Spleen (tissue), 11 donors: Measurements from ENCODE around the gene GAB1. TPM values are rescaled to one million over a fixed set of nuclear protein-coding genes. Genes with fewer than 3 reads are reported as not detected.

Experiments used
- DNase-seq: peaks from one replicate; pipeline ENCODE4 v3.0.0-alpha.2; 2020
- H3K27ac ChIP-seq, 8 donors: fragments of 200-600 bp; sonication (generic) in 7 of 8; 1 replicate in 4 of 8; 2 replicates in 4 of 8; pipeline versions ENCODE4 v1.5.0 to v1.8.0; 2016 to 2021; ENCODE audit warnings: inconsistent platforms in 4 of 8, mild to moderate bottlenecking in 4 of 8, moderate library complexity in 1 of 8
- H3K27me3 ChIP-seq, 7 donors: fragments of 200-600 bp; sonication (generic) in 6 of 7; replicated peaks in 1 of 7; 1 replicate in 4 of 7; 2 replicates in 3 of 7; pipeline versions ENCODE4 v1.5.0 to v1.8.0; 2016 to 2021; ENCODE audit warnings: inconsistent platforms in 3 of 7, mild to moderate bottlenecking in 1 of 7
- H3K36me3 ChIP-seq, 6 donors: fragments of 200-600 bp; sonication (generic) in 5 of 6; 1 replicate in 4 of 6; 2 replicates in 2 of 6; pipeline versions ENCODE4 v1.5.0 to v1.8.0; 2016 to 2021; ENCODE audit warnings: inconsistent platforms in 2 of 6
- H3K4me1 ChIP-seq, 6 donors: fragments of 200-600 bp; sonication (generic) in 5 of 6; 1 replicate in 3 of 6; 2 replicates in 3 of 6; pipeline versions ENCODE4 v1.5.0 to v1.8.0; 2016 to 2021; ENCODE audit warnings: inconsistent platforms in 3 of 6
- H3K4me3 ChIP-seq, 8 donors: fragments of 200-600 bp; sonication (generic) in 7 of 8; 1 replicate in 4 of 8; 2 replicates in 4 of 8; pipeline versions ENCODE4 v1.5.0 to v1.8.0; 2016 to 2021; ENCODE audit warnings: inconsistent platforms in 4 of 8, mild to moderate bottlenecking in 4 of 8, moderate library complexity in 2 of 8
- H3K9me3 ChIP-seq, 8 donors: fragments of 200-600 bp; sonication (generic) in 7 of 8; 1 replicate in 4 of 8; 2 replicates in 4 of 8; pipeline versions ENCODE4 v1.5.0 to v1.8.0; 2016 to 2021; ENCODE audit warnings: inconsistent platforms in 4 of 8
- CTCF ChIP-seq, 11 experiments: fragments of 200-600 bp in 7 of 11; fragments of 450-650 bp in 4 of 11; sonication (generic) in 4 of 11; IDR thresholded peaks in 8 of 11; conservative IDR thresholded peaks in 3 of 11; 1 replicate in 7 of 11; 2 replicates in 4 of 11; pipeline versions ENCODE4 v1.4.0 to v1.8.0; 2016 to 2021; ENCODE audit warnings: antibody characterized with exemption in 11 of 11, inconsistent platforms in 4 of 11, mild to moderate bottlenecking in 1 of 11
- POLR2A ChIP-seq, 3 donors: fragments of 450-650 bp; IDR thresholded peaks; one replicate each; pipeline ENCODE4 v1.5.1; 2017; ENCODE audit warnings: antibody characterized with exemption in 3 of 3, mild to moderate bottlenecking in 1 of 3
- POLR2AphosphoS5 ChIP-seq, 3 donors: sonication (generic); formaldehyde crosslinking; IDR thresholded peaks; one replicate each; pipeline ENCODE4 v1.5.1; 2017; ENCODE audit warnings: antibody characterized with exemption in 3 of 3
- WGBS, 5 donors: extraction: QIAGEN DNeasy Blood & Tissue Kit in 3 of 5; methylation state at CpG; one replicate each; pipeline versions ENCODE4 v1.1.5 to v1.1.7; 2013 to 2018; 5-methylcytosine and 5-hydroxymethylcytosine counted together
- intact Hi-C: fragments of 100-400 bp; cut with DNase I; formaldehyde crosslinking; loops from one replicate; pipeline ENCODE4 v1.15.0; 2023; ENCODE audit warnings: low total_unique reads
- polyA plus RNA-seq, 3 donors: library from polyadenylated mRNA; stranded (reverse); fragments of 200-250 nt; gene quantifications; one replicate each; pipeline ENCODE4 v1.2.1, GENCODE V29; 2013
- total RNA-seq, 7 donors: library from RNA; depleted of rRNA in 3 of 7; stranded (reverse); fragments of >200 nt in 3 of 7; fragmentation: NEBNext Ultra II Directional in 4 of 7; extraction: Animal tissue kit (Norgen Biotek cat#: 25700) in 4 of 7; gene quantifications; one replicate each; pipeline versions ENCODE4 v1.1.0 to v1.2.1, GENCODE V29; 2016 to 2021
- donor health status: healthy with polysubstance abuse.
- donor health status: DM: no; HTN: no; CAD: no; lungs with moderate emphysema.
- donor health status: DM: no; HTN: no; CAD: no.
- donor health status: Bipolar disorder and iron deficiency.
- donor health status: healthy.
- donor health status: DM: no; HTN: no; CAD: no.
- donor health status: DM: yes; HTN: yes; CAD: no.

GAB1 gene
- total and polyA plus RNA-seq, 10 donors: 1.6 to 53.6 (median 23.8) TPM

DNA sequence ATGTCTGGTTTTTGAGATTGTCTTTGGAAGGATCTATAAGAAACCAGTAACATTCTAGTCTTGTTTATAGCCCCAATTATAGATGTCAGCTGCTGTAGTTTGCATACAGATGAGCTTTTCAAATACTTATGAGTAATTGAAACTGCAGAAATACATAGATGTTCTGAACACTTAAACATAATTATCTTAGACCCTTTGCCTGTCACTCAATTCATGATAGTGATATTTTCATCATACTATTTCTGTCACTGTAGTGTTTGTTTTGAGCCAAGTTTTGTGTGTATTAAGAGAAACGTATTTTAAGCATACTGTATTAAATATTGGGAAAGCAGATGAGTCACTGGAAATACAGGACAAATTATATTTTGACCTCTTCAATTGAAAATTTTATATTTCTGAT is 107.1 kb downstream of the GAB1 start:
- peaks cover 0 to 19% (median 2%) of the 10 kb centered on the region in 6 donors for H3K36me3 ChIP-seq
- TF ChIP-seq CTCF (IDR thresholded peaks at IDR 0.05 in 8 of 11, conservative IDR thresholded peaks at IDR 0.05 in 3 of 11) (no peak), POLR2A (IDR thresholded peaks at IDR 0.05) (no peak), POLR2AphosphoS5 (IDR thresholded peaks at IDR 0.05) (no peak)
- H3K9me3 ChIP-seq: no peaks in the 10 kb centered on the region
- no peaks in the 10 kb centered on the region for H3K27me3 ChIP-seq
- H3K4me3 ChIP-seq: no peak overlapping the region
- no peak overlapping the region for H3K27ac ChIP-seq
- no peak for DNase-seq
- intact Hi-C loops: no loop called here
- WGBS, 5 donors: 47 to 73% (median 66%) methylated on average over 1 of the region's 1 CpG
- no peaks in the 10 kb centered on the region for H3K4me1 ChIP-seq

DNA sequence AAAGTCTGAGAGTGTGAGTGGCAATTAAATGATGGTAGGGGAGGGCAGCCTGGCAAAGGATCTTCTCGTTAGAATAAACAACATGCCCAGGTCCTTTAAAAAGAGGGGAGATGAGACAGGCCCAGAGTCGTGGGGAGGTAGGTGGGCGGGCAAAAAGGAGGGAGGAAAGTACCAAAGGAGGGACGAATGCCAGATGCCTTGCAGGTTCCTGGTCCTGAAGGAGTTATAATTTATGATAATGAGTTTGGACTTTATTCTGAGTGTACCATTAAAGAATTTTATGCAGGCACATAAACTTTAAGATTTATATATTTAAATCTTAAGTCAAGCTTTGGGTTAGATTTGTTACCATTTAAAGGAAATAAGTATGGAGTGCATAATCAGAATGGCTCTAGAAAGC is 114.5 kb downstream of the GAB1 start:
- no peak for DNase-seq
- Histone ChIP-seq H3K4me1 (no peaks in the 10 kb centered on the region), H3K27me3 (no peaks in the 10 kb centered on the region), H3K36me3 (peaks cover 0 to 12% (median 2%) of the 10 kb centered on the region in 6 donors), H3K4me3 (no peak overlapping the region), H3K27ac (no peak overlapping the region), H3K9me3 (no peaks in the 10 kb centered on the region)
- intact Hi-C loops: no loop called here
- 80 to 92% (median 87%) methylated on average over 4 of the region's 4 CpGs for WGBS, 5 donors
- TF ChIP-seq POLR2AphosphoS5 (IDR thresholded peaks at IDR 0.05) (no peak), POLR2A (IDR thresholded peaks at IDR 0.05) (no peak), CTCF (IDR thresholded peaks at IDR 0.05 in 8 of 11, conservative IDR thresholded peaks at IDR 0.05 in 3 of 11) (no peak)

DNA sequence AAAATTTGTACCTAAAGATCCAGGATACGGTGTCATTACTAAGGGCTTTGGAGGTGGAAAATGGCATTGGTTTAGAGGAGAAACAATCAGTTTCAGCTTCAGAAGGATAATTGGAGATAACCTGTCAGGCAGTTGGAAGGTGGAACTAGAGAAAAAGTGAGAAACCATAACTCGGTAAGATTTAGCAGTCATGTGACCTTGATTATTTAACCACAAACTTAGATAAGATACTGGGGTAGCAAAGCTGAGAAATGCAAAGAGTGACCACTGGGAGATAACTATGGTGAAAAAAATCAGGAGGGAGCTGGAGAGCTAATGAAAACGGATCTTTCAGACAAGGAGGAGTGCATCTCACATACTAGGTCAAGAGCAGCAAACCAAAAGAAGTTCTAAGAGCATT is 118.5 kb downstream of the GAB1 start:
- H3K4me3 ChIP-seq: no peak overlapping the region
- TF ChIP-seq POLR2AphosphoS5 (IDR thresholded peaks at IDR 0.05) (no peak), POLR2A (IDR thresholded peaks at IDR 0.05) (no peak), CTCF (IDR thresholded peaks at IDR 0.05 in 8 of 11, conservative IDR thresholded peaks at IDR 0.05 in 3 of 11) (no peak)
- H3K36me3 ChIP-seq: peaks cover 0 to 25% (median 2%) of the 10 kb centered on the region in 6 donors
- intact Hi-C loops: no loop called here
- H3K9me3 ChIP-seq: no peaks in the 10 kb centered on the region
- H3K4me1 ChIP-seq: no peaks in the 10 kb centered on the region
- WGBS, 5 donors: 69 to 82% (median 73%) methylated on average over 3 of the region's 3 CpGs
- peak overlapping the region in 3 of 8 donors; percentile 3 to 46 (median 21) for H3K27ac ChIP-seq
- H3K27me3 ChIP-seq: no peaks in the 10 kb centered on the region
- no peak for DNase-seq

GRCh38 chr4:143458966-143459365 is 122.3 kb downstream of the GAB1 start:
- Histone ChIP-seq H3K36me3 (peaks cover 0 to 55% (median 0%) of the 10 kb centered on the region in 6 donors), H3K4me1 (no peaks in the 10 kb centered on the region), H3K9me3 (no peaks in the 10 kb centered on the region), H3K27me3 (no peaks in the 10 kb centered on the region), H3K4me3 (no peak overlapping the region), H3K27ac (no peak overlapping the region)
- no peak for TF ChIP-seq CTCF (IDR thresholded peaks at IDR 0.05 in 8 of 11, conservative IDR thresholded peaks at IDR 0.05 in 3 of 11)
- no peak for TF ChIP-seq POLR2A (IDR thresholded peaks at IDR 0.05)
- no peak for TF ChIP-seq POLR2AphosphoS5 (IDR thresholded peaks at IDR 0.05)
- intact Hi-C loops: no loop called here
- DNase-seq: no peak
